CD14-positive monocyte (primary cell): ENCODE data around the gene NLRC5. TPM values are rescaled to one million over a fixed set of nuclear protein-coding genes. Genes with fewer than 3 reads are reported as not detected.

Experiments
- DNase-seq, 3 donors: peaks; one replicate each; pipeline ENCODE4 v3.0.0-alpha.2; 2011 to 2022
- H2AFZ ChIP-seq: 2 replicates; pipeline ENCODE4 v1.6.0; 2012; ENCODE audit warnings: mild to moderate bottlenecking, low read depth, low read length, inconsistent platforms; ENCODE audit not compliant: insufficient read depth, poor library complexity, severe bottlenecking
- H3K27ac ChIP-seq, 2 donors: 1 replicate in 1 of 2; 2 replicates in 1 of 2; pipeline ENCODE4 v1.5.1; 2012 to 2013; ENCODE audit warnings: low read length in 2 of 2, control low read depth in 1 of 2, inconsistent platforms in 1 of 2, low read depth in 1 of 2, mild to moderate bottlenecking in 1 of 2
- H3K27me3 ChIP-seq, 2 donors: one replicate each; pipeline versions ENCODE4 v1.6.0 to v1.6.1; 2011 to 2013; ENCODE audit warnings: low read length in 2 of 2; ENCODE audit not compliant: control insufficient read depth in 2 of 2, insufficient read depth in 2 of 2
- H3K36me3 ChIP-seq, 2 donors: replicated peaks in 1 of 2; 1 replicate in 1 of 2; 2 replicates in 1 of 2; pipeline versions ENCODE4 v1.5.1 to v1.6.1; 2012 to 2013; ENCODE audit warnings: low read length in 2 of 2, control low read depth in 1 of 2, inconsistent platforms in 1 of 2, mild to moderate bottlenecking in 1 of 2; ENCODE audit not compliant: insufficient read depth in 2 of 2, control insufficient read depth in 1 of 2
- H3K4me1 ChIP-seq, 2 donors: 1 replicate in 1 of 2; 2 replicates in 1 of 2; pipeline versions ENCODE4 v1.5.1 to v1.6.1; 2012 to 2013; ENCODE audit warnings: low read length in 2 of 2, control low read depth in 1 of 2, inconsistent platforms in 1 of 2, mild to moderate bottlenecking in 1 of 2, moderate library complexity in 1 of 2; ENCODE audit not compliant: insufficient read depth in 2 of 2, control insufficient read depth in 1 of 2
- H3K4me2 ChIP-seq: replicated peaks from 2 replicates; pipeline ENCODE3; 2012; ENCODE audit warnings: low read length, moderate library complexity, mild to moderate bottlenecking; ENCODE audit not compliant: poor library complexity, severe bottlenecking; ENCODE audit errors: extremely low read depth
- H3K4me3 ChIP-seq, 3 experiments: fragments of 200-600 bp in 1 of 3; sonication (generic) in 1 of 3; replicated peaks in 1 of 3; 1 replicate in 2 of 3; 2 replicates in 1 of 3; pipeline ENCODE4 v1.5.1; 2011 to 2013; ENCODE audit warnings: low read length in 3 of 3, mild to moderate bottlenecking in 3 of 3, control low read depth in 2 of 3, low read depth in 2 of 3, inconsistent platforms in 1 of 3, moderate library complexity in 1 of 3
- H3K79me2 ChIP-seq: 2 replicates; pipeline ENCODE4 v1.6.0; 2012; ENCODE audit warnings: mild to moderate bottlenecking, control low read depth, inconsistent platforms, low read length, moderate library complexity; ENCODE audit not compliant: insufficient read depth
- H3K9ac ChIP-seq: 2 replicates; pipeline ENCODE4 v1.6.0; 2017; ENCODE audit warnings: low read length, mild to moderate bottlenecking; ENCODE audit not compliant: insufficient read depth, poor library complexity, severe bottlenecking
- H3K9me3 ChIP-seq, 2 donors: replicated peaks in 1 of 2; 1 replicate in 1 of 2; 2 replicates in 1 of 2; pipeline versions ENCODE4 v1.5.1 to v1.6.1; 2012 to 2013; ENCODE audit warnings: low read length in 2 of 2, control low read depth in 1 of 2; ENCODE audit not compliant: control insufficient read depth in 1 of 2, insufficient read depth in 1 of 2
- H4K20me1 ChIP-seq: 2 replicates; pipeline ENCODE4 v1.6.0; 2012; ENCODE audit warnings: mild to moderate bottlenecking, low read length, control low read depth, moderate library complexity; ENCODE audit not compliant: insufficient read depth
- H3K27ac Mint-ChIP-seq, 7 donors: one replicate each; pipeline ENCODE4 v1.8.0; 2020; ENCODE audit warnings: mild to moderate bottlenecking in 7 of 7, mixed read lengths in 7 of 7, moderate library complexity in 6 of 7, inconsistent platforms in 2 of 7
- H3K27me3 Mint-ChIP-seq, 3 donors: one replicate each; pipeline ENCODE4 v1.8.0; 2021 to 2022; ENCODE audit warnings: low read depth in 3 of 3, mild to moderate bottlenecking in 3 of 3, mixed read lengths in 3 of 3, moderate library complexity in 3 of 3, inconsistent platforms in 1 of 3
- H3K36me3 Mint-ChIP-seq, 2 donors: one replicate each; pipeline ENCODE4 v1.8.0; 2020; ENCODE audit warnings: mixed read lengths in 2 of 2, inconsistent platforms in 1 of 2, mild to moderate bottlenecking in 1 of 2
- H3K4me1 Mint-ChIP-seq: one replicate; pipeline ENCODE4 v1.8.0; 2020; ENCODE audit warnings: mild to moderate bottlenecking, mixed read lengths
- H3K4me3 Mint-ChIP-seq, 2 donors: one replicate each; pipeline ENCODE4 v1.8.0; 2020; ENCODE audit warnings: mild to moderate bottlenecking in 2 of 2, mixed read lengths in 2 of 2, moderate library complexity in 1 of 2
- H3K9me3 Mint-ChIP-seq, 7 donors: one replicate each; pipeline ENCODE4 v1.8.0; 2020 to 2022; ENCODE audit warnings: mixed read lengths in 7 of 7, mild to moderate bottlenecking in 6 of 7, moderate library complexity in 6 of 7, inconsistent platforms in 2 of 7
- CTCF ChIP-seq: fragments of 200-600 bp; IDR thresholded peaks from one replicate; pipeline ENCODE4 v1.8.0; 2022; ENCODE audit warnings: antibody characterized with exemption, mild to moderate bottlenecking
- WGBS: methylation state at CpG from one replicate; pipeline ENCODE4 v1.1.5; 2013; ENCODE audit warnings: missing lambda C conversion rate; ENCODE audit not compliant: insufficient coverage; 5-methylcytosine and 5-hydroxymethylcytosine counted together
- intact Hi-C, 2 donors: fragments of 100-400 bp; cut with micrococcal nuclease; formaldehyde crosslinking; loops; one replicate each; pipeline versions ENCODE4 v1.15.0 to v1.15.1; 2023
- polyA plus RNA-seq, 3 donors: library from polyadenylated mRNA; depleted of rRNA in 1 of 3; unstranded in 2 of 3; stranded (reverse) in 1 of 3; fragments of 300-500 nt in 2 of 3; fragments of >200 nt in 1 of 3; fragmentation: Illumina TruSeq in 2 of 3; gene quantifications; 1 replicate in 2 of 3; 2 replicates in 1 of 3; pipeline ENCODE4 v1.2.3, GENCODE V29; 2012 to 2021

Gene NLRC5
- polyA plus RNA-seq, 3 donors, result 10.3 to 171 (median 21.6) TPM

- H4K20me1 ChIP-seq, result no peaks in the 10 kb centered on the region
Measured at GRCh38 chr16:57032931-57033330, 43.6 kb downstream of the NLRC5 start.

GRCh38 chr16:57036315-57036714 is 47.0 kb downstream of the NLRC5 start:
- peaks cover 0 to 3% (median 1%) of the 10 kb centered on the region in 7 donors for H3K9me3 Mint-ChIP-seq
- no peak for DNase-seq
- intact Hi-C loops, result no loop called here
- no peaks in the 10 kb centered on the region for H4K20me1 ChIP-seq
- H3K27ac ChIP-seq, result peak overlapping the region in 1 of 2 donors; percentile 90
- TF ChIP-seq CTCF, result no peak
- H3K79me2 ChIP-seq, result peaks cover 38% of the 10 kb centered on the region
- no peaks in the 10 kb centered on the region for H3K9me3 ChIP-seq
- H3K4me3 ChIP-seq, result no peak overlapping the region
- peak overlapping the region in 6 of 7 donors; percentile 50 to 93 (median 68) for H3K27ac Mint-ChIP-seq
- peaks cover 66 to 77% of the 10 kb centered on the region in 2 donors for H3K36me3 Mint-ChIP-seq
- no peaks in the 10 kb centered on the region for H3K27me3 ChIP-seq
- no peak overlapping the region for H3K4me3 Mint-ChIP-seq
- no peak overlapping the region for H3K9ac ChIP-seq
- H2AFZ ChIP-seq, result no peak overlapping the region
- no peak overlapping the region for H3K4me2 ChIP-seq
- H3K36me3 ChIP-seq, result peaks cover 43 to 62% of the 10 kb centered on the region in 2 donors
- H3K4me1 Mint-ChIP-seq, result peaks cover 77% of the 10 kb centered on the region
- peaks cover 63 to 68% of the 10 kb centered on the region in 2 donors for H3K4me1 ChIP-seq
- WGBS, result 100% methylated on average over 2 of the region's 4 CpGs
- peaks cover 0 to 2% (median 0%) of the 10 kb centered on the region in 3 donors for H3K27me3 Mint-ChIP-seq

More at GRCh38 chr16:57032931-57033330, 43.6 kb downstream of the NLRC5 start:
- intact Hi-C loops, result no loop called here
- Mint-ChIP-seq H3K9me3 (peaks cover 0 to 5% (median 0%) of the 10 kb centered on the region in 7 donors), H3K4me1 (peaks cover 63% of the 10 kb centered on the region), H3K4me3 (no peak overlapping the region), H3K27ac (peak overlapping the region in 3 of 7 donors; percentile 16 to 40 (median 37)), H3K36me3 (peaks cover 84 to 92% of the 10 kb centered on the region in 2 donors), H3K27me3 (no peaks in the 10 kb centered on the region)
- Histone ChIP-seq H3K27ac (no peak overlapping the region), H3K4me2 (no peak overlapping the region), H3K4me3 (no peak overlapping the region), H3K79me2 (peaks cover 21% of the 10 kb centered on the region), H3K36me3 (peaks cover 60 to 87% of the 10 kb centered on the region in 2 donors), H3K9me3 (no peaks in the 10 kb centered on the region), H3K9ac (no peak overlapping the region), H3K27me3 (no peaks in the 10 kb centered on the region), H2AFZ (no peak overlapping the region), H3K4me1 (peaks cover 39 to 48% of the 10 kb centered on the region in 2 donors)
- no peak for TF ChIP-seq CTCF
- no peak for DNase-seq
- 100% methylated on average over 3 of the region's 5 CpGs for WGBS
